Naive thymus-derived CD4-positive, alpha-beta T cell (primary cell): Measurements from ENCODE around the gene CENPP. TPM values are rescaled to one million over a fixed set of nuclear protein-coding genes. Genes with fewer than 3 reads are reported as not detected.

Experiments used
- ATAC-seq: fragments of 150-1000 bp; cut with Tn5 transposase; 2 replicates; pipeline ENCODE4 v1.10.0; 2021; ENCODE audit warnings: mild to moderate bottlenecking, moderate library complexity
- CTCF ChIA-PET: fragments of 350-600 bp; sonication (Branson Sonifier 250); formaldehyde crosslinking; loops from one replicate; lab custom pipeline; 2021; ENCODE audit warnings: antibody characterized with exemption; lab: Charles Lee
- POLR2A ChIA-PET: fragments of 350-600 bp; sonication (Branson Sonifier 250); formaldehyde crosslinking; loops from one replicate; lab custom pipeline; 2021; ENCODE audit warnings: antibody characterized with exemption, inconsistent platforms; lab: Charles Lee
- DNase-seq, 9 donors: peaks; one replicate each; pipeline versions ENCODE4 v3.0.0 to v3.0.0-alpha.2; 2020 to 2022; ENCODE audit warnings: mixed read lengths in 1 of 9
- H3K27ac ChIP-seq: one replicate; pipeline ENCODE4 v1.7.0; 2013; ENCODE audit warnings: mild to moderate bottlenecking, low read depth, low read length, moderate library complexity
- H3K27me3 ChIP-seq, 2 donors: one replicate each; pipeline ENCODE4 v1.7.0; 2013; ENCODE audit warnings: low read length in 2 of 2, mild to moderate bottlenecking in 2 of 2, moderate library complexity in 2 of 2; ENCODE audit not compliant: control insufficient read depth in 2 of 2, insufficient read depth in 2 of 2
- H3K36me3 ChIP-seq, 3 experiments: 1 replicate in 2 of 3; 2 replicates in 1 of 3; pipeline ENCODE4 v1.7.0; 2013; ENCODE audit warnings: low read length in 3 of 3, mild to moderate bottlenecking in 3 of 3, moderate library complexity in 1 of 3; ENCODE audit not compliant: insufficient read depth in 3 of 3, control insufficient read depth in 2 of 3
- H3K4me1 ChIP-seq, 2 donors: one replicate each; pipeline ENCODE4 v1.7.0; 2013; ENCODE audit warnings: low read length in 2 of 2, mild to moderate bottlenecking in 2 of 2, moderate library complexity in 1 of 2; ENCODE audit not compliant: control insufficient read depth in 2 of 2, insufficient read depth in 2 of 2
- H3K4me3 ChIP-seq: 2 replicates; pipeline ENCODE4 v1.7.0; 2013; ENCODE audit warnings: mild to moderate bottlenecking, low read length
- H3K9me3 ChIP-seq, 3 experiments: 1 replicate in 2 of 3; 2 replicates in 1 of 3; pipeline ENCODE4 v1.7.0; 2013; ENCODE audit warnings: low read length in 3 of 3; ENCODE audit not compliant: control insufficient read depth in 2 of 3
- H3K27ac Mint-ChIP-seq, 9 donors: one replicate each; pipeline ENCODE4 v1.8.0; 2020 to 2022; ENCODE audit warnings: mixed read lengths in 9 of 9, mild to moderate bottlenecking in 8 of 9, moderate library complexity in 5 of 9, inconsistent platforms in 2 of 9
- H3K27me3 Mint-ChIP-seq, 5 donors: one replicate each; pipeline ENCODE4 v1.8.0; 2021 to 2022; ENCODE audit warnings: mixed read lengths in 5 of 5, mild to moderate bottlenecking in 1 of 5
- H3K36me3 Mint-ChIP-seq, 5 donors: one replicate each; pipeline ENCODE4 v1.8.0; 2020 to 2022; ENCODE audit warnings: mixed read lengths in 5 of 5, mild to moderate bottlenecking in 3 of 5, inconsistent platforms in 1 of 5
- H3K4me1 Mint-ChIP-seq, 7 donors: one replicate each; pipeline ENCODE4 v1.8.0; 2020 to 2022; ENCODE audit warnings: mixed read lengths in 7 of 7, mild to moderate bottlenecking in 3 of 7, inconsistent platforms in 1 of 7
- H3K4me3 Mint-ChIP-seq, 10 donors: one replicate each; pipeline ENCODE4 v1.8.0; 2020 to 2022; ENCODE audit warnings: mild to moderate bottlenecking in 10 of 10, mixed read lengths in 10 of 10, moderate library complexity in 6 of 10, inconsistent platforms in 2 of 10
- H3K9me3 Mint-ChIP-seq, 11 donors: one replicate each; pipeline ENCODE4 v1.8.0; 2020 to 2022; ENCODE audit warnings: mixed read lengths in 11 of 11, mild to moderate bottlenecking in 4 of 11, inconsistent platforms in 1 of 11, moderate library complexity in 1 of 11
- intact Hi-C, 2 donors: fragments of 100-400 bp; cut with micrococcal nuclease; formaldehyde crosslinking; loops; one replicate each; pipeline ENCODE4 v1.15.1; 2023
- polyA plus RNA-seq, 2 donors: library from polyadenylated mRNA; unstranded; fragments of 300-500 nt; fragmentation: Illumina TruSeq; gene quantifications; one replicate each; pipeline ENCODE4 v1.2.3, GENCODE V29; 2021
- total RNA-seq, 6 experiments: library from RNA in 5 of 6; stranded (reverse) in 5 of 6; gene quantifications; 1 replicate in 5 of 6; 2 replicates in 1 of 6; pipeline ENCODE4 v1.2.3 and lab custom pipeline; 2021 to 2026

CENPP gene
- total and polyA plus RNA-seq, 7 experiments from 2014 or later, result 1.2 to 24.3 (median 3.8) TPM

- Histone ChIP-seq H3K27me3 (no peaks in the 10 kb centered on the region), H3K9me3 (no peaks in the 10 kb centered on the region), H3K27ac (no peak overlapping the region), H3K4me1 (no peaks in the 10 kb centered on the region), H3K4me3 (no peak overlapping the region), H3K36me3 (peaks cover 11 to 96% (median 19%) of the 10 kb centered on the region in 3 experiments)
- ChIA-PET CTCF (no interaction called here), POLR2A (interaction anchor here (1.2 kb wide), 1 partner anchor 22 kb away, joined by 3 read pairs; no protein-coding TSS in a partner anchor)
- H3K9me3 Mint-ChIP-seq, result peaks cover 0 to 26% (median 12%) of the 10 kb centered on the region in 11 donors
- no peak for DNase-seq
- no peak overlapping the region for H3K4me3 Mint-ChIP-seq
- H3K27me3 Mint-ChIP-seq, result no peaks in the 10 kb centered on the region
- ATAC-seq, result no peak
- H3K36me3 Mint-ChIP-seq, result peaks cover 39 to 85% (median 58%) of the 10 kb centered on the region in 5 donors
- intact Hi-C loops, result no loop called here
- H3K27ac Mint-ChIP-seq, result no peak overlapping the region
- peaks cover 0 to 7% (median 0%) of the 10 kb centered on the region in 7 donors for H3K4me1 Mint-ChIP-seq
Observed at GRCh38 chr9:92645041-92645440, 319.3 kb downstream of the CENPP start.

GRCh38 chr9:92647671-92648473 lies 322.1 kb downstream of the CENPP start:
- DNase-seq (no peak), ATAC-seq (no peak)
- H3K4me1 ChIP-seq, result no peaks in the 10 kb centered on the region
- Mint-ChIP-seq H3K4me3 (no peak overlapping the region), H3K4me1 (peaks cover 0 to 7% (median 0%) of the 10 kb centered on the region in 7 donors), H3K36me3 (peaks cover 30 to 81% (median 55%) of the 10 kb centered on the region in 5 donors), H3K9me3 (peaks cover 0 to 26% (median 12%) of the 10 kb centered on the region in 11 donors), H3K27me3 (no peaks in the 10 kb centered on the region), H3K27ac (no peak overlapping the region)
- H3K9me3 ChIP-seq, result no peaks in the 10 kb centered on the region
- peaks cover 9 to 80% (median 19%) of the 10 kb centered on the region in 3 experiments for H3K36me3 ChIP-seq
- no peak overlapping the region for H3K4me3 ChIP-seq
- H3K27ac ChIP-seq, result no peak overlapping the region
- no peaks in the 10 kb centered on the region for H3K27me3 ChIP-seq
- POLR2A ChIA-PET, result no interaction called here
- CTCF ChIA-PET, result interaction anchor here (0.7 kb wide), 1 partner anchor 10 kb away, joined by 3 read pairs; no protein-coding TSS in a partner anchor
- intact Hi-C loops, result no loop called here

- peaks cover 0 to 26% (median 12%) of the 10 kb centered on the region in 11 donors for H3K9me3 Mint-ChIP-seq
- Histone ChIP-seq H3K27me3 (no peaks in the 10 kb centered on the region), H3K27ac (no peak overlapping the region), H3K4me3 (no peak overlapping the region), H3K4me1 (no peaks in the 10 kb centered on the region), H3K9me3 (no peaks in the 10 kb centered on the region), H3K36me3 (peaks cover 11 to 79% (median 19%) of the 10 kb centered on the region in 3 experiments)
- intact Hi-C loops, result no loop called here
- ATAC-seq (no peak), DNase-seq (no peak)
- CTCF ChIA-PET, result interaction anchor here (0.7 kb wide), 1 partner anchor 11 kb away, joined by 3 read pairs; no protein-coding TSS in a partner anchor
- no peak overlapping the region for H3K27ac Mint-ChIP-seq
- peaks cover 0 to 7% (median 0%) of the 10 kb centered on the region in 7 donors for H3K4me1 Mint-ChIP-seq
- H3K4me3 Mint-ChIP-seq, result no peak overlapping the region
- no peaks in the 10 kb centered on the region for H3K27me3 Mint-ChIP-seq
- POLR2A ChIA-PET, result interaction anchor here (0.6 kb wide), 1 partner anchor 104 kb away, joined by 4 read pairs; no protein-coding TSS in a partner anchor
- H3K36me3 Mint-ChIP-seq, result peaks cover 30 to 80% (median 58%) of the 10 kb centered on the region in 5 donors
Observed at GRCh38 chr9:92648474-92648971, 322.8 kb downstream of the CENPP start.

- H3K4me1 ChIP-seq, result no peaks in the 10 kb centered on the region
- peaks cover 30 to 76% (median 53%) of the 10 kb centered on the region in 5 donors for H3K36me3 Mint-ChIP-seq
- no peak overlapping the region for H3K27ac ChIP-seq
- no peaks in the 10 kb centered on the region for H3K9me3 ChIP-seq
- H3K27ac Mint-ChIP-seq, result no peak overlapping the region
- H3K4me3 Mint-ChIP-seq, result no peak overlapping the region
- peaks cover 0 to 26% (median 12%) of the 10 kb centered on the region in 11 donors for H3K9me3 Mint-ChIP-seq
- ChIA-PET POLR2A (interaction anchor here (0.6 kb wide), 1 partner anchor 103 kb away, joined by 4 read pairs; no protein-coding TSS in a partner anchor), CTCF (interaction anchor here (0.7 kb wide), 1 partner anchor 11 kb away, joined by 3 read pairs; no protein-coding TSS in a partner anchor)
- no peaks in the 10 kb centered on the region for H3K27me3 Mint-ChIP-seq
- intact Hi-C loops, result no loop called here
- no peaks in the 10 kb centered on the region for H3K27me3 ChIP-seq
- no peak overlapping the region for H3K4me3 ChIP-seq
- DNase-seq (no peak), ATAC-seq (no peak)
- peaks cover 14 to 78% (median 19%) of the 10 kb centered on the region in 3 experiments for H3K36me3 ChIP-seq
- peaks cover 0 to 7% (median 0%) of the 10 kb centered on the region in 7 donors for H3K4me1 Mint-ChIP-seq
Observed at GRCh38 chr9:92649007-92649406, 323.3 kb downstream of the CENPP start.

DNA sequence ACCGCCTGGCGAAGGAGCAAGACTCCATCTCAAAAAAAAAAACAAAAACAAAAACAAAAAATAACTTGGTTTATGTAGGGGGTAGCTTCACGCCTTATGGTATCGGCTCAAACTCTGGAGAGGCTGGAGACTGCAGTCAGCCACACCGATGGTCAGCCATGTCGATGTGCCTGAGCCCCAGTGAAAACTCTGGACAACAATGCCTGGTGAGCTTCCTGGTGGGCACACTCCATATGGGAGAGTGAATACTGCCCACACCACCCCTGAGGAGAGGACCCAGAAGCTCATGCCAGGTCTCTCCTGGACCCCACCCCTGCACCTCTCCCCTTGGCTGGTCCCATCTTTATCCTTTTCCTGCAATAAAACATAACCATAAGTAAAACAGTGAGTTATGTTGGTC lies 324.5 kb downstream of the CENPP start:
- Mint-ChIP-seq H3K9me3 (peaks cover 0 to 19% (median 8%) of the 10 kb centered on the region in 11 donors), H3K36me3 (peaks cover 25 to 69% (median 40%) of the 10 kb centered on the region in 5 donors), H3K4me3 (no peak overlapping the region), H3K27ac (no peak overlapping the region), H3K27me3 (no peaks in the 10 kb centered on the region), H3K4me1 (peaks cover 0 to 7% (median 0%) of the 10 kb centered on the region in 7 donors)
- Histone ChIP-seq H3K36me3 (peaks cover 10 to 77% (median 19%) of the 10 kb centered on the region in 3 experiments), H3K9me3 (no peaks in the 10 kb centered on the region), H3K4me3 (no peak overlapping the region), H3K4me1 (no peaks in the 10 kb centered on the region), H3K27ac (no peak overlapping the region), H3K27me3 (no peaks in the 10 kb centered on the region)
- intact Hi-C loops, result no loop called here
- ChIA-PET POLR2A (no interaction called here), CTCF (no interaction called here)
- no peak for ATAC-seq
- no peak for DNase-seq

GRCh38 chr9:92650839-92651621 lies 325.3 kb downstream of the CENPP start:
- Histone ChIP-seq H3K4me3 (no peak overlapping the region), H3K9me3 (no peaks in the 10 kb centered on the region), H3K27me3 (no peaks in the 10 kb centered on the region), H3K36me3 (peaks cover 10 to 77% (median 13%) of the 10 kb centered on the region in 3 experiments), H3K27ac (no peak overlapping the region), H3K4me1 (no peaks in the 10 kb centered on the region)
- Mint-ChIP-seq H3K9me3 (peaks cover 0 to 11% (median 3%) of the 10 kb centered on the region in 11 donors), H3K27ac (no peak overlapping the region), H3K4me3 (no peak overlapping the region), H3K27me3 (no peaks in the 10 kb centered on the region), H3K4me1 (peaks cover 0 to 7% (median 0%) of the 10 kb centered on the region in 7 donors), H3K36me3 (peaks cover 23 to 68% (median 33%) of the 10 kb centered on the region in 5 donors)
- intact Hi-C loops, result no loop called here
- ChIA-PET POLR2A (no interaction called here), CTCF (no interaction called here)
- ATAC-seq, result no peak
- DNase-seq, result no peak
